WTC11 (cell line): ENCODE measurements around the gene ZMYND8. TPM values are rescaled to one million over a fixed set of nuclear protein-coding genes. Genes with fewer than 3 reads are reported as not detected.

Source experiments
- ATAC-seq: fragments of 200-7000 bp; cut with Tn5 transposase; 2 replicates; pipeline ENCODE4 v1.10.0; 2021; ENCODE audit warnings: mild to moderate bottlenecking, moderate library complexity
- CTCF ChIA-PET: fragments of 300-600 bp; sonication (Branson Sonifier 250); formaldehyde crosslinking; loops from one replicate; lab custom pipeline; 2021; ENCODE audit warnings: antibody characterized with exemption; lab: Charles Lee
- POLR2A ChIA-PET: fragments of 350-600 bp; sonication (Branson Sonifier 250); formaldehyde crosslinking; loops from one replicate; lab custom pipeline; 2021; ENCODE audit warnings: antibody characterized with exemption; lab: Charles Lee
- DNase-seq: peaks from one replicate; pipeline ENCODE4 v3.0.0; 2021; ENCODE audit warnings: low spot score
- H3K27ac Mint-ChIP-seq: 2 replicates; pipeline ENCODE4 v1.8.0; 2021; ENCODE audit warnings: mixed read lengths
- H3K27me3 Mint-ChIP-seq: 2 replicates; pipeline ENCODE4 v1.8.0; 2021; ENCODE audit warnings: low read depth, mild to moderate bottlenecking, moderate library complexity, mixed read lengths
- H3K36me3 Mint-ChIP-seq: 2 replicates; pipeline ENCODE4 v1.8.0; 2021; ENCODE audit warnings: mixed read lengths
- H3K4me1 Mint-ChIP-seq: 2 replicates; pipeline ENCODE4 v1.8.0; 2022; ENCODE audit warnings: mixed read lengths
- H3K4me3 Mint-ChIP-seq: 2 replicates; pipeline ENCODE4 v1.8.0; 2021; ENCODE audit warnings: mild to moderate bottlenecking, moderate library complexity, mixed read lengths
- H3K9me3 Mint-ChIP-seq: 2 replicates; pipeline ENCODE4 v1.8.0; 2021; ENCODE audit warnings: mixed read lengths
- CREM ChIP-seq: sonication (generic); formaldehyde crosslinking; IDR thresholded peaks from 2 replicates; pipeline ENCODE4 v1.8.1; 2022; ENCODE audit warnings: mild to moderate bottlenecking, missing genetic modification reagents, moderate library complexity
- FOXP1 ChIP-seq: sonication (generic); formaldehyde crosslinking; IDR thresholded peaks from 2 replicates; pipeline ENCODE4 v1.8.0; 2022; ENCODE audit warnings: missing genetic modification reagents, mild to moderate bottlenecking, moderate library complexity, borderline replicate concordance
- JUN ChIP-seq: sonication (generic); formaldehyde crosslinking; IDR thresholded peaks from 2 replicates; pipeline ENCODE4 v1.8.0; 2023; ENCODE audit warnings: mild to moderate bottlenecking, missing genetic modification reagents
- SMAD4 ChIP-seq: sonication (generic); formaldehyde crosslinking; IDR thresholded peaks from 2 replicates; pipeline ENCODE4 v1.8.0; 2022; ENCODE audit warnings: mild to moderate bottlenecking, missing genetic modification reagents
- SOX15 ChIP-seq: fragments of 250-450 bp; sonication (Bioruptor Pico); IDR thresholded peaks from 2 replicates; pipeline ENCODE4 v1.9.0; 2021; ENCODE audit warnings: mild to moderate bottlenecking
- SP1 ChIP-seq: sonication (generic); formaldehyde crosslinking; conservative IDR thresholded peaks from 2 replicates; pipeline ENCODE4 v1.8.1; 2022; ENCODE audit warnings: missing genetic modification reagents
- TEAD4 ChIP-seq: sonication (generic); formaldehyde crosslinking; IDR thresholded peaks from 2 replicates; pipeline ENCODE4 v1.8.0; 2022; ENCODE audit warnings: mild to moderate bottlenecking, missing genetic modification reagents
- ZNF138 ChIP-seq: sonication (generic); formaldehyde crosslinking; conservative IDR thresholded peaks from 2 replicates; pipeline ENCODE4 v1.8.1; 2022; ENCODE audit warnings: mild to moderate bottlenecking, moderate library complexity, missing genetic modification reagents
- ZNF671 ChIP-seq: fragments of 250-450 bp; sonication (Bioruptor Pico); IDR thresholded peaks from 2 replicates; pipeline ENCODE4 v1.8.0; 2021; ENCODE audit warnings: mild to moderate bottlenecking
- total RNA-seq: library from RNA; stranded (reverse); gene quantifications from 3 replicates; pipeline ENCODE4 v1.2.3, GENCODE V29; 2021
- TF ChIP-seq, protein P1 (sequence below): sonication (generic); formaldehyde crosslinking; IDR thresholded peaks from 2 replicates; pipeline ENCODE4 v1.8.1; 2023; ENCODE audit warnings: mild to moderate bottlenecking, missing genetic modification reagents
- TF ChIP-seq, protein P2 (sequence below): sonication (generic); formaldehyde crosslinking; IDR thresholded peaks from 2 replicates; pipeline ENCODE4 v1.8.0; 2023; ENCODE audit warnings: missing genetic modification reagents, mild to moderate bottlenecking, borderline replicate concordance
- TF ChIP-seq, protein P3 (sequence below): sonication (generic); formaldehyde crosslinking; IDR thresholded peaks from 2 replicates; pipeline ENCODE4 v1.8.1; 2022; ENCODE audit warnings: low read depth, missing genetic modification reagents, borderline replicate concordance

ZMYND8 gene
- total RNA-seq, 1 experiment from 2014 or later, result 114 TPM

DNA sequence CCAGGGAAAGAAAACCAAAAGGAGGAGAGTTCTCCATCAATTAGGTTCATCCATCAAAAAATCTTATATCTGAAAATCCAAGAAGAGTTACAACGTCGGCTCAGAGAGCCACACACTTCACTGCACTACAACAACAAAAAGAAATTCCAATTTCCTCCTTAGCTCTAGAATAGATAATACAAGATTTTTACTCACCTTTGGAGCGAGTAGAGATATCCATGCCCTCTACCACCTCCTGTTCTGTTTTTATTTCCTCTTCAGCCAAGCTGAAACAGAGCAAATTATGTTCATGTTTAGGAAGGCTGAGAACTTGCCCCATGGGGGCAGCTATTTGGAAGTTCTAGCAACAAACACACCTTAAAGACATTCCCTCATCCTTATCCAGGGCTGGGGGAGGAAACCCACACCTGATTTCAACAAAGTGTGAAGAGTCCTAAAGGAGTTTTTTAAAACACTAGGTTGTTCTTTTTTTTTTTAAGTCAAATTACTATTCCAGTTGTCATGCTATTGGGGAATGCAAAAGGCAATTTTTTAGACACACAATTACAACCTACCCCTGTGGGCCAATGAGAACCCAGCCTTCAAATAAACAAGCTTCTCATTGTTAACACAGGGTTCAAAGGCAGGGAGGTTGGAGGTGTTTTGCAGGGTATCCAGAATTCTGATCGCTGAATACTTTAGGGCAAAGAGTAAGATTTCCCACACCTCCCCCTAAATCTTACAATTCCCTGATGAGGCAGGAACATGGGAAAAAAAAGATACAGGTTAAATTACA, 8.7 kb downstream of the ZMYND8 start:
- ChIA-PET CTCF (interaction anchor here (1.0 to 2.1 kb wide), 5 partner anchors 9 to 142 kb away, joined by 3 to 8 read pairs (median 4); no protein-coding TSS in a partner anchor), POLR2A (interaction anchor here (0.6 to 1.5 kb wide), 5 partner anchors 9 to 154 kb away, joined by 3 to 7 read pairs (median 4); partner anchors contain the start of gene ZMYND8)
- TF ChIP-seq ZNF671 (CRISPR knock-in tag), result no peak
- Mint-ChIP-seq H3K36me3 (peaks cover 35% of the 10 kb centered on the region), H3K27me3 (no peaks in the 10 kb centered on the region), H3K9me3 (no peaks in the 10 kb centered on the region), H3K4me3 (peak overlapping the region; percentile 35), H3K27ac (no peak overlapping the region), H3K4me1 (peaks cover 15% of the 10 kb centered on the region)
- ATAC-seq, result no peak
- no peak for DNase-seq

DNA sequence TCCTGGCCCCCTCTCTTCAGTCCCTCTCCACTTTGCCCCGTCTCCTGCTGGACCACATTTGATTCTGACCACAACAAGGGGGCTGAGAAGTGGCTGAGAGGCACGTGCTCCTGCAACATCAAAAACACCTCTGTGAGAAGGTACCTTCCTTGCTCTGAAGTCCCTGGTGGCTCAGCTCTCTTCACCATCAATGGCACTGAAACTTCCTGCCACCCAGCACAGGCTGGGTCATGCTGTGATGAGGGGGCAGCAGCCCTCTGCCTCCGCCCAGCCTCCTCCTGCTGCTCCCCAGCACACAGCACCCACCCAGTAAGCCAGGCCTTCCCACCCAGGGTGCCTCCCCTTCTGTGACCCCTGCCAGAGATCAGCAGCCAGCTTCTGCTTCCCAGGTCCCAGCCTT, 10.3 kb downstream of the ZMYND8 start:
- Mint-ChIP-seq H3K4me1 (peaks cover 15% of the 10 kb centered on the region), H3K27ac (no peak overlapping the region; the same call in 1 of the 2 replicates)
- CTCF ChIA-PET, result interaction anchor here (0.6 to 2.0 kb wide), 3 partner anchors 22 to 38 kb away, joined by 3 to 5 read pairs (median 3); no protein-coding TSS in a partner anchor
- TF ChIP-seq JUN (CRISPR knock-in tag) (no peak), FOXP1 (CRISPR knock-in tag) (no peak), ZNF138 (CRISPR knock-in tag) (no peak), TEAD4 (CRISPR knock-in tag) (no peak), SOX15 (CRISPR knock-in tag) (no peak), SMAD4 (CRISPR knock-in tag) (no peak), CREM (CRISPR knock-in tag) (no peak)
- TF ChIP-seq, protein P1, sequence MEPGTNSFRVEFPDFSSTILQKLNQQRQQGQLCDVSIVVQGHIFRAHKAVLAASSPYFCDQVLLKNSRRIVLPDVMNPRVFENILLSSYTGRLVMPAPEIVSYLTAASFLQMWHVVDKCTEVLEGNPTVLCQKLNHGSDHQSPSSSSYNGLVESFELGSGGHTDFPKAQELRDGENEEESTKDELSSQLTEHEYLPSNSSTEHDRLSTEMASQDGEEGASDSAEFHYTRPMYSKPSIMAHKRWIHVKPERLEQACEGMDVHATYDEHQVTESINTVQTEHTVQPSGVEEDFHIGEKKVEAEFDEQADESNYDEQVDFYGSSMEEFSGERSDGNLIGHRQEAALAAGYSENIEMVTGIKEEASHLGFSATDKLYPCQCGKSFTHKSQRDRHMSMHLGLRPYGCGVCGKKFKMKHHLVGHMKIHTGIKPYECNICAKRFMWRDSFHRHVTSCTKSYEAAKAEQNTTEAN (CRISPR knock-in tag), result no peak
- TF ChIP-seq, all 79 proteins: peak for 0
- POLR2A ChIA-PET, result no interaction called here
- ATAC-seq (no peak), DNase-seq (no peak)
- Mint-ChIP-seq H3K9me3 (no peaks in the 10 kb centered on the region), H3K4me3 (no peak overlapping the region), H3K36me3 (peaks cover 39% of the 10 kb centered on the region), H3K27me3 (no peaks in the 10 kb centered on the region)

DNA sequence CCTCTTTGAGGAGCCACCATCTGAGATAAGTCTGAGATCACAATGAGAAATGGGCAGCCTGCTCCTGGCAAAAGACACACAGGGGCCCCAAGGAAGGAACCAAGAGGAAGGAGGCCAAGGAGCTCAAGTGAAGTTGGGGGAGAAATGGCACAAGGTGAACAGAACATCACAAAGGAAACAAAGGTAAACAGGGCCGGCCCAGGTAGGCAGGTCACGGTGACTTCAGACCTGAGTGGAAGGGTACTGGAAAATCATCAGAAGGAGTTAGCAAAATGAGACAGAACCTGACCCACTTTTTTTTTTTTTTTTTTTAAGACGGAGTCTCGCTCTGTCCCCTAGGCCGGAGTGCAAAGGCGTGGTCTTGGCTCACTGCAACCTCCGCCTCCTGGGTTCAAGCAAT, 11.3 kb downstream of the ZMYND8 start:
- H3K27ac Mint-ChIP-seq, result peak overlapping the region; percentile 93
- H3K36me3 Mint-ChIP-seq, result peaks cover 42% of the 10 kb centered on the region
- no peak for DNase-seq
- no peaks in the 10 kb centered on the region for H3K27me3 Mint-ChIP-seq
- TF ChIP-seq, protein P2, sequence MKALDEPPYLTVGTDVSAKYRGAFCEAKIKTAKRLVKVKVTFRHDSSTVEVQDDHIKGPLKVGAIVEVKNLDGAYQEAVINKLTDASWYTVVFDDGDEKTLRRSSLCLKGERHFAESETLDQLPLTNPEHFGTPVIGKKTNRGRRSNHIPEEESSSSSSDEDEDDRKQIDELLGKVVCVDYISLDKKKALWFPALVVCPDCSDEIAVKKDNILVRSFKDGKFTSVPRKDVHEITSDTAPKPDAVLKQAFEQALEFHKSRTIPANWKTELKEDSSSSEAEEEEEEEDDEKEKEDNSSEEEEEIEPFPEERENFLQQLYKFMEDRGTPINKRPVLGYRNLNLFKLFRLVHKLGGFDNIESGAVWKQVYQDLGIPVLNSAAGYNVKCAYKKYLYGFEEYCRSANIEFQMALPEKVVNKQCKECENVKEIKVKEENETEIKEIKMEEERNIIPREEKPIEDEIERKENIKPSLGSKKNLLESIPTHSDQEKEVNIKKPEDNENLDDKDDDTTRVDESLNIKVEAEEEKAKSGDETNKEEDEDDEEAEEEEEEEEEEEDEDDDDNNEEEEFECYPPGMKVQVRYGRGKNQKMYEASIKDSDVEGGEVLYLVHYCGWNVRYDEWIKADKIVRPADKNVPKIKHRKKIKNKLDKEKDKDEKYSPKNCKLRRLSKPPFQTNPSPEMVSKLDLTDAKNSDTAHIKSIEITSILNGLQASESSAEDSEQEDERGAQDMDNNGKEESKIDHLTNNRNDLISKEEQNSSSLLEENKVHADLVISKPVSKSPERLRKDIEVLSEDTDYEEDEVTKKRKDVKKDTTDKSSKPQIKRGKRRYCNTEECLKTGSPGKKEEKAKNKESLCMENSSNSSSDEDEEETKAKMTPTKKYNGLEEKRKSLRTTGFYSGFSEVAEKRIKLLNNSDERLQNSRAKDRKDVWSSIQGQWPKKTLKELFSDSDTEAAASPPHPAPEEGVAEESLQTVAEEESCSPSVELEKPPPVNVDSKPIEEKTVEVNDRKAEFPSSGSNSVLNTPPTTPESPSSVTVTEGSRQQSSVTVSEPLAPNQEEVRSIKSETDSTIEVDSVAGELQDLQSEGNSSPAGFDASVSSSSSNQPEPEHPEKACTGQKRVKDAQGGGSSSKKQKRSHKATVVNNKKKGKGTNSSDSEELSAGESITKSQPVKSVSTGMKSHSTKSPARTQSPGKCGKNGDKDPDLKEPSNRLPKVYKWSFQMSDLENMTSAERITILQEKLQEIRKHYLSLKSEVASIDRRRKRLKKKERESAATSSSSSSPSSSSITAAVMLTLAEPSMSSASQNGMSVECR (CRISPR knock-in tag), result no peak
- no peak for TF ChIP-seq SP1
- TF ChIP-seq, protein P3, sequence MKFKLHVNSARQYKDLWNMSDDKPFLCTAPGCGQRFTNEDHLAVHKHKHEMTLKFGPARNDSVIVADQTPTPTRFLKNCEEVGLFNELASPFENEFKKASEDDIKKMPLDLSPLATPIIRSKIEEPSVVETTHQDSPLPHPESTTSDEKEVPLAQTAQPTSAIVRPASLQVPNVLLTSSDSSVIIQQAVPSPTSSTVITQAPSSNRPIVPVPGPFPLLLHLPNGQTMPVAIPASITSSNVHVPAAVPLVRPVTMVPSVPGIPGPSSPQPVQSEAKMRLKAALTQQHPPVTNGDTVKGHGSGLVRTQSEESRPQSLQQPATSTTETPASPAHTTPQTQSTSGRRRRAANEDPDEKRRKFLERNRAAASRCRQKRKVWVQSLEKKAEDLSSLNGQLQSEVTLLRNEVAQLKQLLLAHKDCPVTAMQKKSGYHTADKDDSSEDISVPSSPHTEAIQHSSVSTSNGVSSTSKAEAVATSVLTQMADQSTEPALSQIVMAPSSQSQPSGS, result no peak
- ChIA-PET CTCF (interaction anchor here (1.2 to 2.0 kb wide), 2 partner anchors 21 to 39 kb away, joined by 3 to 5 read pairs; no protein-coding TSS in a partner anchor), POLR2A (interaction anchor here (0.6 kb wide), 1 partner anchor 28 kb away, joined by 3 read pairs; no protein-coding TSS in a partner anchor)
- peaks cover 21% of the 10 kb centered on the region for H3K4me1 Mint-ChIP-seq
- H3K9me3 Mint-ChIP-seq, result no peaks in the 10 kb centered on the region
- ATAC-seq, result no peak
- no peak overlapping the region for H3K4me3 Mint-ChIP-seq
